Amniotic epithelial cell (primary cell): ENCODE data around the gene C12orf50.
"Not testable (repeated sequence)": the region's sequence is repeated elsewhere in the genome, so short reads cannot be mapped to it uniquely, and the experiment has no call there.

Experiments
- DNase-seq: peaks from one replicate; pipeline ENCODE4 v3.0.0-alpha.2; 2010; ENCODE audit warnings: low read depth

Gene C12orf50

GRCh38 chr12:88029093-88029665 lies at the start of gene C12orf50:
TSS of gene C12orf50 (minus strand) at chr12:88029401. CDS start at chr12:88026962, 2,439 bp downstream.
- no peak for DNase-seq

- peak; percentile 7 for DNase-seq
These were observed 38.1 kb upstream of the C12orf50 start for GRCh38 chr12:88067301-88067700.

- DNase-seq: peak; percentile 23
These were observed 34.2 kb upstream of the C12orf50 start for GRCh38 chr12:88063375-88063774.

GRCh38 chr12:88062474-88062873 lies 33.3 kb upstream of the C12orf50 start:
- no peak for DNase-seq

GRCh38 chr12:88058719-88059077 lies 29.5 kb upstream of the C12orf50 start:
- peak; percentile 18 for DNase-seq

GRCh38 chr12:88057994-88058718 lies 29.0 kb upstream of the C12orf50 start:
- DNase-seq: peak; percentile 58

GRCh38 chr12:88056571-88056970 lies 27.4 kb upstream of the C12orf50 start:
- DNase-seq: no peak

- peak; percentile 51 for DNase-seq
These were observed 23.5 kb upstream of the C12orf50 start for GRCh38 chr12:88052686-88053085.

- no peak for DNase-seq
These were observed 14.8 kb upstream of the C12orf50 start for GRCh38 chr12:88044035-88044434.

GRCh38 chr12:88037770-88038169 lies 8.6 kb upstream of the C12orf50 start:
- no peak for DNase-seq

GRCh38 chr12:88036353-88036965 lies 7.3 kb upstream of the C12orf50 start:
- DNase-seq: peak; percentile 57

GRCh38 chr12:88035907-88036289 lies 6.7 kb upstream of the C12orf50 start:
- no peak for DNase-seq

- DNase-seq: peak; percentile 79
These were observed 6.2 kb upstream of the C12orf50 start for GRCh38 chr12:88035271-88035906.

- DNase-seq: not testable (repeated sequence)
These were observed 2.0 kb upstream of the C12orf50 start for GRCh38 chr12:88031161-88031560.

- no peak for DNase-seq
These were observed 3.0 kb downstream of the C12orf50 start for GRCh38 chr12:88026196-88026595.

GRCh38 chr12:88017964-88018363 lies 11.2 kb downstream of the C12orf50 start:
- DNase-seq: no peak

- no peak for DNase-seq
These were observed 13.4 kb downstream of the C12orf50 start for GRCh38 chr12:88015825-88016224.

GRCh38 chr12:88011755-88012154 lies 17.4 kb downstream of the C12orf50 start:
- no peak for DNase-seq

- no peak for DNase-seq
These were observed 22.9 kb downstream of the C12orf50 start for GRCh38 chr12:88006351-88006750.

GRCh38 chr12:88001327-88001726 lies 27.9 kb downstream of the C12orf50 start:
- DNase-seq: no peak

- peak; percentile 74 for DNase-seq
These were observed 33.5 kb downstream of the C12orf50 start for GRCh38 chr12:87995581-87996178.

GRCh38 chr12:87991483-87991882 lies 37.7 kb downstream of the C12orf50 start:
- DNase-seq: no peak

- DNase-seq: no peak
These were observed 40.7 kb downstream of the C12orf50 start for GRCh38 chr12:87988534-87988933.
